ENCODE measurements around the gene FAM181A.

FAM181A gene

GRCh38 chr14:93965287-93965821 lies 38.2 kb downstream of the FAM181A start:
- no peak for DNase-seq

GRCh38 chr14:93965946-93966474 lies 38.9 kb downstream of the FAM181A start:
- DNase-seq: no peak

GRCh38 chr14:93967637-93968250 lies 40.6 kb downstream of the FAM181A start:
- DNase-seq: no peak

GRCh38 chr14:93969082-93969828 lies 42.1 kb downstream of the FAM181A start:
- DNase-seq: no peak

GRCh38 chr14:93970585-93970964 lies 43.4 kb downstream of the FAM181A start:
- DNase-seq: peak; percentile 71 to 72

- DNase-seq: peak; percentile 33 to 38
Measured at GRCh38 chr14:93970965-93971634, 44.0 kb downstream of the FAM181A start.

- no peak for DNase-seq
Measured at GRCh38 chr14:93971635-93972027, 44.5 kb downstream of the FAM181A start.

GRCh38 chr14:93972618-93973205 lies 45.6 kb downstream of the FAM181A start:
- no peak for DNase-seq

- no peak for DNase-seq
Measured at GRCh38 chr14:93973607-93974006, 46.5 kb downstream of the FAM181A start.

- DNase-seq: no peak
Measured at GRCh38 chr14:93974299-93974698, 47.2 kb downstream of the FAM181A start.

GRCh38 chr14:93974833-93975232 lies 47.7 kb downstream of the FAM181A start:
- no peak for DNase-seq

GRCh38 chr14:93975791-93976476 lies 48.8 kb downstream of the FAM181A start:
- no peak for DNase-seq

- DNase-seq: no peak
Measured at GRCh38 chr14:93976477-93977057, 49.4 kb downstream of the FAM181A start, which contains the start of gene ASB2. Gene ASB2, minus strand, starts transcription at chr14:93976570. Its CDS starts 12,031 bp downstream, at chr14:93964539.

- no peak for DNase-seq
Measured at GRCh38 chr14:93977171-93977570, 50.0 kb downstream of the FAM181A start.

- peak; percentile 58 to 67 for DNase-seq
Measured at GRCh38 chr14:93977790-93978581, 50.8 kb downstream of the FAM181A start.

GRCh38 chr14:93978735-93979134 lies 51.6 kb downstream of the FAM181A start:
- no peak for DNase-seq
